ENCODE data around the gene A1BG.

- TF ChIP-seq, protein P1, sequence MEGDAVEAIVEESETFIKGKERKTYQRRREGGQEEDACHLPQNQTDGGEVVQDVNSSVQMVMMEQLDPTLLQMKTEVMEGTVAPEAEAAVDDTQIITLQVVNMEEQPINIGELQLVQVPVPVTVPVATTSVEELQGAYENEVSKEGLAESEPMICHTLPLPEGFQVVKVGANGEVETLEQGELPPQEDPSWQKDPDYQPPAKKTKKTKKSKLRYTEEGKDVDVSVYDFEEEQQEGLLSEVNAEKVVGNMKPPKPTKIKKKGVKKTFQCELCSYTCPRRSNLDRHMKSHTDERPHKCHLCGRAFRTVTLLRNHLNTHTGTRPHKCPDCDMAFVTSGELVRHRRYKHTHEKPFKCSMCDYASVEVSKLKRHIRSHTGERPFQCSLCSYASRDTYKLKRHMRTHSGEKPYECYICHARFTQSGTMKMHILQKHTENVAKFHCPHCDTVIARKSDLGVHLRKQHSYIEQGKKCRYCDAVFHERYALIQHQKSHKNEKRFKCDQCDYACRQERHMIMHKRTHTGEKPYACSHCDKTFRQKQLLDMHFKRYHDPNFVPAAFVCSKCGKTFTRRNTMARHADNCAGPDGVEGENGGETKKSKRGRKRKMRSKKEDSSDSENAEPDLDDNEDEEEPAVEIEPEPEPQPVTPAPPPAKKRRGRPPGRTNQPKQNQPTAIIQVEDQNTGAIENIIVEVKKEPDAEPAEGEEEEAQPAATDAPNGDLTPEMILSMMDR (IDR thresholded peaks at IDR 0.05; ENCODE audit: insufficient read depth, low read length): no peak
- TF ChIP-seq, protein P2, sequence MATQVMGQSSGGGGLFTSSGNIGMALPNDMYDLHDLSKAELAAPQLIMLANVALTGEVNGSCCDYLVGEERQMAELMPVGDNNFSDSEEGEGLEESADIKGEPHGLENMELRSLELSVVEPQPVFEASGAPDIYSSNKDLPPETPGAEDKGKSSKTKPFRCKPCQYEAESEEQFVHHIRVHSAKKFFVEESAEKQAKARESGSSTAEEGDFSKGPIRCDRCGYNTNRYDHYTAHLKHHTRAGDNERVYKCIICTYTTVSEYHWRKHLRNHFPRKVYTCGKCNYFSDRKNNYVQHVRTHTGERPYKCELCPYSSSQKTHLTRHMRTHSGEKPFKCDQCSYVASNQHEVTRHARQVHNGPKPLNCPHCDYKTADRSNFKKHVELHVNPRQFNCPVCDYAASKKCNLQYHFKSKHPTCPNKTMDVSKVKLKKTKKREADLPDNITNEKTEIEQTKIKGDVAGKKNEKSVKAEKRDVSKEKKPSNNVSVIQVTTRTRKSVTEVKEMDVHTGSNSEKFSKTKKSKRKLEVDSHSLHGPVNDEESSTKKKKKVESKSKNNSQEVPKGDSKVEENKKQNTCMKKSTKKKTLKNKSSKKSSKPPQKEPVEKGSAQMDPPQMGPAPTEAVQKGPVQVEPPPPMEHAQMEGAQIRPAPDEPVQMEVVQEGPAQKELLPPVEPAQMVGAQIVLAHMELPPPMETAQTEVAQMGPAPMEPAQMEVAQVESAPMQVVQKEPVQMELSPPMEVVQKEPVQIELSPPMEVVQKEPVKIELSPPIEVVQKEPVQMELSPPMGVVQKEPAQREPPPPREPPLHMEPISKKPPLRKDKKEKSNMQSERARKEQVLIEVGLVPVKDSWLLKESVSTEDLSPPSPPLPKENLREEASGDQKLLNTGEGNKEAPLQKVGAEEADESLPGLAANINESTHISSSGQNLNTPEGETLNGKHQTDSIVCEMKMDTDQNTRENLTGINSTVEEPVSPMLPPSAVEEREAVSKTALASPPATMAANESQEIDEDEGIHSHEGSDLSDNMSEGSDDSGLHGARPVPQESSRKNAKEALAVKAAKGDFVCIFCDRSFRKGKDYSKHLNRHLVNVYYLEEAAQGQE (IDR thresholded peaks at IDR 0.05; ENCODE audit: insufficient replicate concordance, low read depth): no peak
These were observed 20.9 kb upstream of the A1BG start for GRCh38 chr19:58374200-58374599.
